ENCODE data around the gene C1orf146.

DNA sequence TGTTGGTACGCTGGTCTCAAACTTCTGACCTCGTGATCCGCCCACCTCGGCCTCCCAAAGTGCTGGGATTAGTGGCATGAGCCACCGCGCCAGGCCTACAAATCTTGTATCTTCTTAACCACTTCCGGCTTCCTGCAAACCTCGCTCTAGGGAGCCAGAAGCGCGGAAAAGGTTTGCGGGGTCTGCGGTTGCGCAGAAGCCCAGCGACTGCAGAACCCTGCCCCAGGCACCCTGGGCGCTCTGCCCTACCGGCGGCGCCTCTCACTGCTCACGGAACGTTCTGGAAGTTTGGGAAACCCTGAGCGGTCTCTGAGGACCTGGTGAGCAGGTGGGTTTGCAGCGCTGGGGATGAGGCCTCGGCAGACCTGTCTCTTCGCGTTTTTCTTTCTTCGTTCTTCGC is at the start of gene C1orf146:
- TF ChIP-seq, protein P1, sequence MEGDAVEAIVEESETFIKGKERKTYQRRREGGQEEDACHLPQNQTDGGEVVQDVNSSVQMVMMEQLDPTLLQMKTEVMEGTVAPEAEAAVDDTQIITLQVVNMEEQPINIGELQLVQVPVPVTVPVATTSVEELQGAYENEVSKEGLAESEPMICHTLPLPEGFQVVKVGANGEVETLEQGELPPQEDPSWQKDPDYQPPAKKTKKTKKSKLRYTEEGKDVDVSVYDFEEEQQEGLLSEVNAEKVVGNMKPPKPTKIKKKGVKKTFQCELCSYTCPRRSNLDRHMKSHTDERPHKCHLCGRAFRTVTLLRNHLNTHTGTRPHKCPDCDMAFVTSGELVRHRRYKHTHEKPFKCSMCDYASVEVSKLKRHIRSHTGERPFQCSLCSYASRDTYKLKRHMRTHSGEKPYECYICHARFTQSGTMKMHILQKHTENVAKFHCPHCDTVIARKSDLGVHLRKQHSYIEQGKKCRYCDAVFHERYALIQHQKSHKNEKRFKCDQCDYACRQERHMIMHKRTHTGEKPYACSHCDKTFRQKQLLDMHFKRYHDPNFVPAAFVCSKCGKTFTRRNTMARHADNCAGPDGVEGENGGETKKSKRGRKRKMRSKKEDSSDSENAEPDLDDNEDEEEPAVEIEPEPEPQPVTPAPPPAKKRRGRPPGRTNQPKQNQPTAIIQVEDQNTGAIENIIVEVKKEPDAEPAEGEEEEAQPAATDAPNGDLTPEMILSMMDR (IDR thresholded peaks at IDR 0.05; ENCODE audit: low read length), result no peak
- no peak for TF ChIP-seq EZH2 (IDR thresholded peaks at IDR 0.05; ENCODE audit: borderline replicate concordance, low read length)

All from OCI-LY1 (cell line).